GM19328 (cell line): Measurements from ENCODE around the gene CARF.
"Not testable (repeated sequence)": the region's sequence is repeated elsewhere in the genome, so short reads cannot be mapped to it uniquely, and the experiment has no call there.

Source experiments
- ATAC-seq: cut with Tn5 transposase; IDR thresholded peaks from one replicate; pipeline ENCODE4 v1.9.1; 2021; ENCODE audit warnings: mild to moderate bottlenecking, moderate library complexity; ENCODE audit not compliant: unreplicated experiment

The CARF gene

GRCh38 chr2:202911512-202912341 lies at the start of gene CARF, which contains the start of gene WDR12:
Gene CARF (plus strand): TSS chr2:202912275. CDS start chr2:202941903, 29,628 bp downstream.
Gene WDR12 (minus strand): TSS chr2:202911673. CDS start chr2:202911476, 197 bp downstream.
- ATAC-seq, result peak; percentile 68

GRCh38 chr2:202870431-202871299 lies 41.4 kb upstream of the CARF start:
- peak; percentile 71 for ATAC-seq

GRCh38 chr2:202871300-202872141 lies 40.6 kb upstream of the CARF start, which contains the start of gene ICA1L:
Gene ICA1L (minus strand): TSS chr2:202871766. CDS start chr2:202829009, 42,757 bp downstream.
- ATAC-seq, result peak; percentile 44

- ATAC-seq, result no peak
These were observed 34.4 kb upstream of the CARF start for GRCh38 chr2:202877699-202878098.

GRCh38 chr2:202881570-202881969 lies 30.5 kb upstream of the CARF start:
- no peak for ATAC-seq

GRCh38 chr2:202883987-202884675 lies 27.9 kb upstream of the CARF start:
- no peak for ATAC-seq

- ATAC-seq, result no peak
These were observed 26.9 kb upstream of the CARF start for GRCh38 chr2:202885190-202885589.

GRCh38 chr2:202905507-202905906 lies 6.6 kb upstream of the CARF start:
- not testable (repeated sequence) for ATAC-seq

- ATAC-seq, result no peak
These were observed 3.9 kb upstream of the CARF start for GRCh38 chr2:202908186-202908585.

- ATAC-seq, result no peak
These were observed 2.5 kb upstream of the CARF start for GRCh38 chr2:202909394-202910192.

- ATAC-seq, result not testable (repeated sequence)
These were observed 1.8 kb upstream of the CARF start for GRCh38 chr2:202910250-202910649.

- no peak for ATAC-seq
These were observed 1.4 kb upstream of the CARF start for GRCh38 chr2:202910698-202911097.

- ATAC-seq, result peak; percentile 7
These were observed 918 bp upstream of the CARF start for GRCh38 chr2:202911203-202911511.

- peak; percentile 51 for ATAC-seq
These were observed 497 bp downstream of the CARF start for GRCh38 chr2:202912342-202913201.

GRCh38 chr2:202918860-202919259 lies 6.8 kb downstream of the CARF start:
- no peak for ATAC-seq

- ATAC-seq, result no peak
These were observed 20.5 kb downstream of the CARF start for GRCh38 chr2:202932425-202933138.

- no peak for ATAC-seq
These were observed 21.1 kb downstream of the CARF start for GRCh38 chr2:202933139-202933510.

GRCh38 chr2:202933958-202934357 lies 21.9 kb downstream of the CARF start:
- no peak for ATAC-seq
